ENCODE measurements around the gene ZNF211.

The ZNF211 gene

DNA sequence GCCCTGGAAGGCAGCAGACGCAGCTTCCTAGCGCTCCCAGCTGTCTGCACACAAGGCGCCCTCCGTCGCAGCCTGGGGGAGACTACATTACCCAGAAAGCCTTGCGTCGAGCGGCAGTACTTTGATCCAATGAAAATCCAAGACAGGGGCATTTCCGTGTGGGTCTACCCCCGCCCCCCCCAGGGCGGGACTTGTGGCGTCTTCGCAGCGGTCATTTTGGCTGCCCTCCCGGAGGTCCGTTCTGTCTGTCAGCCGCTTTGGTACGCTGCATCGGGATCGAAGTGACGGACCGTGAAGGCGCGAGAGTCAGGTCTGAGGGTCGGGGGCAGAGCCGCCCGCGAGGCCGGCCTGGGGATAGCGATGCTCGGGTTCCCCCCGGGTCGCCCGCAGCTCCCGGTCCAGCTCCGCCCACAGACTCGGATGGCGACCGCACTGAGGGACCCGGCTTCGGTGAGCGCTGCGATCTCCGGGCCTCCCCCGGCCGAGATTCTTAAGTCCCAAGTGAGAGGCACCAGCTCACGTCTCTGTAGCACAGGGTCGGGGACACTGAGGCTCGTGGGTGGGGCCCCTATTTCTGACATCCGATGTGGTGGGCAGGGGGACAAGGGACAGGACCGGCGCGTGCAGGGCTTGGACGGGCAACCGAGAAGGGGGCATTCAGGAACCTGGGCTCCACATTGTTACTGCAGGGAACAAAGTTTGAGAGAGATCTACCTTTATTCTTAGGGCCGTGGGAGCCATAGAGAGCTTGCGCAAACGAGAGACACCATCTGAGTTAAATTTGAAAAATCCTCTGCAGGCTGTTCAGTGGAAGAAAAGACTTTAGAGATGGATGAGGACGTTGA lies at the start of gene ZNF211:
Gene ZNF211 (plus strand): TSS at position 182 of the 845 bp plus-strand sequence. CDS start 179 bp downstream, at position 361.
- peak; percentile 91 for DNase-seq (ENCODE audit: low spot score)

DNA sequence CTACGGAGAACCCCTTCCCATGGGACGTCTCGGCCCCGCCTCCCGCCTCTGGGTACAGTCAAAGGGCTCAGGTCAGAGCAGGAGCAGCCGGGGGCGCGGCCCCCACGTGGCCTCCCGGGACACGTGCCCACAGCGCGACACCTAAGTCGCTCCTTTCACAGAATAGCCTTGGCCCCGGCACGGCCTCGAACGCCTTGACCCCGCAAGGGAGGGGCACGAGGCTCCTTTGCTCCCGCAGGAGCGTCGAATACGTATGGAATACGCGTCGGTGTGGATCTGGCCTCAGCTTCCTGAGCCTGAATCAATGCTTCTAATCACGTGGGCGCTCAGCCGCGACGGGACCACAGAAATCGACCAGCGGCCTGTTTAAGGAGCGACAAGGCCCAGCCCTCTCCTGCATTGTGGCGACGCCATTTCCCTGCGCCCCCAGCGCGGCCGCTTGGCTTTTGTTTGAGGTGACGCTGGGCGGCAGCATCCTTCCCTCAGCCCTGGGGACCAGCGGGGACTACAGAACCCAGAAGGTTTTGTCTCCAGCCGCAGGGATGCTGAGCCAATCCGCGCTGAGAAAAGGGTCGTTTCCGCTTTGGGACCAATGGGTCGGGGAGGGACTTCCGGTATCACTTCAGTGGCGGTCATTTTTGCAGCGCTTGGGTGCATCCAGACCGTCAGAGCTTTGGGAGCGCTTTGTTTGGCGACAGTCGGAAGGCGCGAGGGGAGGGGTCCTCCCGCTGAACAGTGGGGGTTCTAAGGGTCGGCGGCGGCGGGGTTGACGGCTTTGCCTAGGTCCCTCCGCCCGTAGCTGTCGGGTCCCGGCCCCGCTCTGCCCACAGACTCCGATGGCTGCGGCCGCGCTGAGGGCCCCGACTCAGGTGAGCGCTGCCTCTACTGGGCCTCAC lies 49.2 kb upstream of the ZNF211 start, which contains the start of gene ZIK1:
Gene ZIK1 (plus strand): TSS at position 625 of the 896 bp plus-strand sequence. CDS start 212 bp downstream, at position 837.
- peak; percentile 93 for DNase-seq (ENCODE audit: low spot score)

GRCh38 chr19:57587529-57587928 lies 45.4 kb upstream of the ZNF211 start:
- no peak for DNase-seq (ENCODE audit: low spot score)

DNA sequence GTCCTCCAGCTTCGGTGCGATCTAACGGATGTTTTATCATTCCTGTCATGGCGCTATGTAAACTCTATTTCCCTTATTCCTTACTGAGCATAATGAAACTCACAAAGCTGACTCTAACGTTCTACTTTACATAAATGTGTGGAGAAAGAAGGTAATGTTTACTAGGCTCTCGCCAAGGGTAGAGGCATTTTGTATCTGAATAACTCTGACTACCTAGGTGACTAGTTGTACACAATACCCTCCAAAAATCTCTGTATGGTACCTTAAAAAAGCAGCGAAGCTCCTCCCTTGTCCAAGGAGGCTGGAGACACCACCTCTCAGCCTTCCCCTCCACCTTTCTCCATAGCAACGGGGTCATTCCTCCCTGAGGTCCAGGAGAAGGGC lies 33.6 kb upstream of the ZNF211 start:
- no peak for DNase-seq (ENCODE audit: low spot score)

- peak; percentile 90 for DNase-seq (ENCODE audit: low spot score)
These were observed 33.1 kb upstream of the ZNF211 start, which contains the start of gene ZNF530 for GRCh38 chr19:57599761-57600383. Gene ZNF530 (plus strand): TSS chr19:57599885. CDS start chr19:57604346, 4,461 bp downstream.

DNA sequence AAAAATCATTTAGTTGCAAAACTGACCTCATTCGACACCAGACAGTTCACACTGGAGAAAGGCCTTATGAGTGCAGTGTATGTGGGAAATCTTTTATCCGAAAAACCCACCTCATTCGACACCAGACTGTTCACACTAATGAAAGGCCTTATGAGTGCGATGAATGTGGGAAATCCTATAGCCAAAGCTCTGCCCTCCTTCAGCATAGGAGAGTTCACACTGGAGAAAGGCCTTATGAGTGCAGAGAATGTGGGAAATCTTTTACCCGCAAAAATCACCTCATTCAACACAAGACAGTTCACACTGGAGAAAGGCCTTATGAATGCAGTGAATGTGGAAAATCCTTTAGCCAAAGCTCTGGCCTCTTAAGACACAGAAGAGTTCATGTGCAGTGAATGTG lies 26.0 kb upstream of the ZNF211 start:
- no peak for DNase-seq (ENCODE audit: low spot score)

DNA sequence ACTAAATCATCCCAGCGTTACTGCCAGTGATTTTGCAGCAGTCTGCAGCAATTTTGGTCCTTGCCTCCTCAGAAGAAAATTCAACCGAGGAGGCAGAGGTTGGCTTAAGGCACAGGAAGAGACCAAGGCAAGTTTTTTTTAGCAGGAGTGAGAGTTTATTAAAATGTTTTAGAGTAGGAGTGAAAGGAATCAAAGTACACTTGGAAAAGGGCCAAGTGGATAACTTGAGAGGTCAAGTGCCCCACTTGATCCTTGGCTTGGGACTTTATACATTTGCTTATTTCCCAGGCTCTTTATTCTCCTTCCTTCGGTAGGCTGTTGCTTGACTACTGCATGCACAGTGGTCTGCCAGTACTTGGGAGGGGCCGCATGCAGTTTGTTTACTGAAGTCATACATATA lies 21.9 kb upstream of the ZNF211 start:
- no peak for DNase-seq (ENCODE audit: low spot score)

GRCh38 chr19:57613941-57614743 lies 18.8 kb upstream of the ZNF211 start, which contains the start of gene ZNF134:
Gene ZNF134 (plus strand): TSS chr19:57614242. CDS start chr19:57619469, 5,227 bp downstream.
- DNase-seq (ENCODE audit: low spot score), result peak; percentile 91

- no peak for DNase-seq (ENCODE audit: low spot score)
These were observed 17.6 kb upstream of the ZNF211 start for GRCh38 chr19:57615346-57615745.

DNA sequence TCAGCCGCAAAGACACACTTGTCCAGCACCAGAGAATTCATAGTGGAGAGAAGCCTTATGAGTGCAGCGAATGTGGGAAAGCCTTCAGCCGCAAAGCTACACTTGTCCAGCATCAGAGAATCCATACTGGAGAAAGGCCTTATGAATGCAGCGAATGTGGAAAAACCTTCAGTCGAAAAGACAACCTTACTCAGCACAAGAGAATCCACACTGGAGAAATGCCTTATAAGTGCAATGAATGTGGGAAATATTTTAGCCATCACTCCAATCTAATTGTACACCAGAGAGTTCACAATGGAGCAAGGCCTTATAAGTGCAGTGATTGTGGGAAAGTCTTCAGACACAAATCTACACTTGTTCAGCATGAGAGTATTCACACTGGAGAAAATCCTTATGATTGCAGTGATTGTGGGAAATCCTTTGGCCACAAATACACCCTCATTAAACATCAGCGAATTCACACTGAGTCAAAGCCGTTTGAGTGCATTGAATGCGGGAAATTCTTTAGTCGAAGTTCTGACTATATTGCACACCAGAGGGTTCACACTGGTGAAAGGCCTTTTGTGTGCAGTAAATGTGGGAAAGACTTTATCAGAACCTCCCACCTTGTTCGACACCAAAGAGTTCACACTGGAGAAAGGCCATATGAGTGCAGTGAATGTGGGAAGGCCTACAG lies 12.2 kb upstream of the ZNF211 start:
- no peak for DNase-seq (ENCODE audit: low spot score)

- DNase-seq (ENCODE audit: low spot score), result no peak
These were observed 9.9 kb upstream of the ZNF211 start for GRCh38 chr19:57623091-57623490.

DNA sequence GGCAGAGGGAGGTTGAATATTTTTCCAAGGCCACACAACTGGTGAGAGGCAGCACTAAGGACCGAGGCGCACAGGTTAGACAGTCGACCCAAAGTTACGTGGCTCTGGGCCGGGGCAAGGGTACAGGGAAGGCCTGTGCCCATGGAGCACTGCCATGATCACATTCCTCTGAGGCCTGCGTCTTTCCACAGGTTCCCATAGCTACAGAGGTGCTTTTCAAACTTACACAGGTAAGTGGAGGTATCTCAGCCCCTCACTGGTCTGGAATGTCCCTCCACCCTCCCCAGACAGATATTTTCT lies 814 bp downstream of the ZNF211 start:
- no peak for DNase-seq (ENCODE audit: low spot score)

DNA sequence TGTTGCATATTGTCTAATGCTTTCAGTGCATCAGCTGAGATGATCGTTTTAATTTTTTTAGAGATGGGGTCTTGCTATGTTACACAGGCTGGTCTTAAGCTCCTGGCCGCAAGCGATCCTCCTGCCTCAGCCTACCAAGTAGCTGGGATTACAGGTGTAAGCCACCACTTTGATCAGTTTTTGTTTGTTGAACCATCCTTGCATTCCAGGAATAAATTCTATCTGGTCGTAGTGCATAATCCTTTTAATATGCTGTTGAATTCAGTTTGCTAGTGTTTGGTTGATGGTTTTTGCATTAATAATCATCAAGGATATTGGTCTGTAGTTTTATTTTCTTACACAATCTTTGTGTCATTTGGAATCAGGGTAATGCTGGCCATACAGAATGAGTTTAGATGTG lies 4.4 kb downstream of the ZNF211 start:
- no peak for DNase-seq (ENCODE audit: low spot score)

DNA sequence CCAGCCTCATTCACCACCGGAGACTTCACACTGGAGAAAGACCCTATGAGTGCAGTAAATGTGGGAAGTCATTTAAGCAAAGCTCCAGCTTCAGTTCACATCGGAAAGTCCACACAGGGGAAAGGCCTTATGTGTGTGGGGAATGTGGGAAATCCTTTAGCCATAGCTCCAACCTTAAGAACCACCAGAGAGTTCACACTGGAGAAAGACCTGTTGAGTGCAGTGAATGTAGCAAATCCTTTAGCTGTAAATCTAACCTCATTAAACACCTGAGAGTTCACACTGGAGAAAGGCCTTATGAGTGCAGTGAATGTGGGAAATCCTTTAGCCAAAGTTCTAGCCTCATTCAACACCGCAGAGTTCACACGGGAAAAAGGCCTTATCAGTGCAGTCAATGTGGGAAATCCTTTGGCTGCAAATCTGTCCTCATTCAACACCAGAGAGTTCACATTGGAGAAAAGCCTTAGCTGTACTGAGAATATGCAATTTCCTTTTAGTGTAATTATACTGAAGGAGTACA lies 8.8 kb downstream of the ZNF211 start:
- no peak for DNase-seq (ENCODE audit: low spot score)

- no peak for DNase-seq (ENCODE audit: low spot score)
These were observed 9.6 kb downstream of the ZNF211 start for GRCh38 chr19:57642396-57643046.

GRCh38 chr19:57643734-57644133 lies 10.8 kb downstream of the ZNF211 start:
- no peak for DNase-seq (ENCODE audit: low spot score)

DNA sequence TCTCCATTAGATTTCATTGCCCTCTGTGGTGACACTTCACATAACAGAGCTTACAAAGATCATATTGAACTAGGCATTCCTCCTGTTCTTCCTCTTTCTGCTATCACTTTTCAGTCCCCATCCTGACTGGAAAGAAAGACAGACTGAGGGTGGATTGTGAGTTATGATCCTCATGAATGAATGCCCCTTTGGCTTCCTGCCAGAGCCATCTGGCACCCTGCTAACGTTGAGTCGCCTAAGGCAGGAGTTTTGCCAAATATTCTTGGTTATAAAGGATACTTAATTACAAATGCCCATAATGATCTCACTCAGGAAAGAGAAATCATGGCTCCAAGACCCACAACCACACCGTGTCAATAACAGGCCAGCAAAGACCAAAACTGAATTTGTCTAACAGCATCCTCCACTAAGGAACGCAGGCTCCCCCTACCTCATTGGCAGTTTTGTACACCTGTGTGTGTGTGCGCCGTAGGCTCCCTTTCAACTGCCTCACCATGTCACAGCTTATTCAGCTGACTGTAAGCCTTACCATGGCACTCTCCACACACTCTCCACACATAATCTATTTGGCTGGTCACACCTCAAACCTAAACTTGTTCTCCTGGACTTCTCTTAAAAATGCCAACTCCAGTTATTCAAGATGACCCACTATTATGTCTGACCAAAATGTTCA lies 15.5 kb downstream of the ZNF211 start:
- no peak for DNase-seq (ENCODE audit: low spot score)

- DNase-seq (ENCODE audit: low spot score), result no peak
These were observed 18.7 kb downstream of the ZNF211 start for GRCh38 chr19:57651654-57651996.

DNA sequence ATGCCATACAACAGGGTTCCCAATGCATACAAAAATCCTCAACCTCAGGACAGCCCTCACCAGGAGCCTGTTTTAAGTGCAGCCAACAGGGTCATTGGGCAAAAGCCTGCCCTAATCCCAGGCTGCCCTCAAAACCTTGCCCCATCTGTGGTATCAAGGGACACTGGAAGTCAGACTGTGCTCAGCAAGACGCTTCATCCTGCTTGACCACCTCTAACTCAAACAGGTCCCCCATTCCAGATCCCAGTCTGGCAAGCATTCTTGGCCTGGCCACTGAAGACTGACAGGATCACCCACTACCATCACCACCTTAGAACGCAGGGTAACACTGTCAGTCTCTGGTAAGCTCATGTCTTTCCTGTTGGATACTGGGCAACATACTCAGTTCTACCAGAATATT lies 20.7 kb downstream of the ZNF211 start:
- no peak for DNase-seq (ENCODE audit: low spot score)

DNA sequence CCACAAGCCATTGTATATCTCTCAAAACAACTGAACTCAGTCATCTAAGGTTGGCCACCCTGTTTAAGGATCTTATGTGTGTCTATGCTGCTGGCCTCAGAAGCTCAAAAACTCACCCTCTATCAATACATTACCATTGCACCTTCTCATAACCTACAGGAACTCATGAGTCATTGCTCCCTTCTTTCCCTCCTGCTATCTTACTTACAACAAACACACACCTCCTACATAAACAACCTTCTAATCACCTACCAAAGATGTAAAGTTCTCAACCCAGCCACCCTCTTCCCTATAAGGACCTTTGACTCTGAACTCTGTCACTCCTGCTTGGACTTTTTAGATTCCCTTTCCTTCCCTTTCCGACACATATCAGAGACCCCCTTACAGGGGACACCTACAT lies 22.5 kb downstream of the ZNF211 start:
- DNase-seq (ENCODE audit: low spot score), result no peak

Measured in CD4-positive, alpha-beta T cell treated with Interleukin-15 for 4 hours (primary cell).